ENCODE results near the gene FBXW12.
"Not testable (repeated sequence)": the region's sequence is repeated elsewhere in the genome, so short reads cannot be mapped to it uniquely, and the experiment has no call there.

FBXW12 gene

GRCh38 chr3:48370333-48370713 lies 1.7 kb upstream of the FBXW12 start:
- H3K4me3 ChIP-seq (ENCODE audit: low read depth, low read length), result no peak overlapping the region
- DNase-seq (ENCODE audit: low read depth), result no peak

GRCh38 chr3:48372377-48372770 lies 355 bp downstream of the FBXW12 start:
- DNase-seq (ENCODE audit: low read depth), result no peak
- no peak overlapping the region for H3K4me3 ChIP-seq (ENCODE audit: low read depth, low read length)

- H3K4me3 ChIP-seq (ENCODE audit: low read depth, low read length), result no peak overlapping the region
- no peak for DNase-seq (ENCODE audit: low read depth)
Measured at GRCh38 chr3:48372862-48373435, 930 bp downstream of the FBXW12 start.

GRCh38 chr3:48387634-48388033 lies 15.6 kb downstream of the FBXW12 start:
- no peak for DNase-seq (ENCODE audit: low read depth)
- no peak overlapping the region for H3K4me3 ChIP-seq (ENCODE audit: low read depth, low read length)

GRCh38 chr3:48388966-48389365 lies 16.9 kb downstream of the FBXW12 start:
- DNase-seq (ENCODE audit: low read depth), result no peak
- H3K4me3 ChIP-seq (ENCODE audit: low read depth, low read length), result no peak overlapping the region

GRCh38 chr3:48394391-48394790 lies 22.4 kb downstream of the FBXW12 start:
- no peak overlapping the region for H3K4me3 ChIP-seq (ENCODE audit: low read depth, low read length)
- DNase-seq (ENCODE audit: low read depth), result no peak

GRCh38 chr3:48395714-48396113 lies 23.7 kb downstream of the FBXW12 start:
- H3K4me3 ChIP-seq (ENCODE audit: low read depth, low read length), result no peak overlapping the region
- DNase-seq (ENCODE audit: low read depth), result no peak

GRCh38 chr3:48397767-48398681 lies 26.0 kb downstream of the FBXW12 start:
- no peak overlapping the region for H3K4me3 ChIP-seq (ENCODE audit: low read depth, low read length)
- no peak for DNase-seq (ENCODE audit: low read depth)

GRCh38 chr3:48398701-48399386 lies 26.8 kb downstream of the FBXW12 start:
- no peak for DNase-seq (ENCODE audit: low read depth)
- no peak overlapping the region for H3K4me3 ChIP-seq (ENCODE audit: low read depth, low read length)

- no peak overlapping the region for H3K4me3 ChIP-seq (ENCODE audit: low read depth, low read length)
- DNase-seq (ENCODE audit: low read depth), result no peak
Measured at GRCh38 chr3:48399387-48400172, 27.6 kb downstream of the FBXW12 start.

GRCh38 chr3:48400824-48401433 lies 28.9 kb downstream of the FBXW12 start:
- DNase-seq (ENCODE audit: low read depth), result no peak
- no peak overlapping the region for H3K4me3 ChIP-seq (ENCODE audit: low read depth, low read length)

- H3K4me3 ChIP-seq (ENCODE audit: low read depth, low read length); DNase-seq (ENCODE audit: low read depth): not testable (repeated sequence)
Measured at GRCh38 chr3:48401434-48401901, 29.4 kb downstream of the FBXW12 start.

GRCh38 chr3:48402281-48402732 lies 30.3 kb downstream of the FBXW12 start:
- no peak overlapping the region for H3K4me3 ChIP-seq (ENCODE audit: low read depth, low read length)
- DNase-seq (ENCODE audit: low read depth), result peak; percentile 64

- DNase-seq (ENCODE audit: low read depth), result no peak
- H3K4me3 ChIP-seq (ENCODE audit: low read depth, low read length), result no peak overlapping the region
Measured at GRCh38 chr3:48402907-48403306, 30.9 kb downstream of the FBXW12 start.

- no peak for DNase-seq (ENCODE audit: low read depth)
- no peak overlapping the region for H3K4me3 ChIP-seq (ENCODE audit: low read depth, low read length)
Measured at GRCh38 chr3:48403533-48404439, 31.8 kb downstream of the FBXW12 start.

GRCh38 chr3:48404440-48405342 lies 32.7 kb downstream of the FBXW12 start:
- H3K4me3 ChIP-seq (ENCODE audit: low read depth, low read length), result no peak overlapping the region
- no peak for DNase-seq (ENCODE audit: low read depth)

GRCh38 chr3:48405343-48405881 lies 33.4 kb downstream of the FBXW12 start:
- H3K4me3 ChIP-seq (ENCODE audit: low read depth, low read length), result no peak overlapping the region
- no peak for DNase-seq (ENCODE audit: low read depth)

Measured in skeletal muscle cell (primary cell).